Smooth muscle cell (in vitro differentiated cells): ENCODE measurements around the gene ATOSB. TPM values are rescaled to one million over a fixed set of nuclear protein-coding genes. Genes with fewer than 3 reads are reported as not detected.

Source experiments
- DNase-seq: peaks from one replicate; lab custom pipeline; 2025; ENCODE audit not compliant: unreplicated experiment; lab: John Stamatoyannopoulos, UW
- H2AFZ ChIP-seq: fragments of 200-600 bp; sonication (generic); 2 replicates; pipeline ENCODE4 v1.6.0; 2016; ENCODE audit warnings: antibody characterized with exemption, low read depth, mild to moderate bottlenecking
- H3F3A ChIP-seq: fragments of 200-600 bp; sonication (generic); 2 replicates; pipeline ENCODE4 v1.6.0; 2017; ENCODE audit warnings: antibody characterized with exemption, low read depth
- H3K27ac ChIP-seq: fragments of 200-600 bp; sonication (generic); 2 replicates; pipeline ENCODE4 v1.5.1; 2016; ENCODE audit warnings: low read depth, mild to moderate bottlenecking
- H3K27me3 ChIP-seq: fragments of 200-600 bp; sonication (generic); 2 replicates; pipeline ENCODE4 v1.6.1; 2016; ENCODE audit warnings: low read depth, mild to moderate bottlenecking
- H3K36me3 ChIP-seq: fragments of 200-600 bp; sonication (generic); 2 replicates; pipeline ENCODE4 v1.5.1; 2016; ENCODE audit warnings: low read depth
- H3K4me1 ChIP-seq: fragments of 200-600 bp; sonication (generic); 2 replicates; pipeline ENCODE4 v1.5.1; 2016; ENCODE audit warnings: low read depth
- H3K4me2 ChIP-seq: fragments of 200-600 bp; sonication (generic); 2 replicates; pipeline ENCODE4 v1.6.0; 2016; ENCODE audit warnings: mild to moderate bottlenecking
- H3K4me3 ChIP-seq: fragments of 200-600 bp; sonication (generic); 2 replicates; pipeline ENCODE4 v1.5.1; 2016; ENCODE audit warnings: mild to moderate bottlenecking
- H3K79me2 ChIP-seq: fragments of 200-600 bp; sonication (generic); 2 replicates; pipeline ENCODE4 v1.6.0; 2016; ENCODE audit warnings: low read depth, mild to moderate bottlenecking
- H3K9ac ChIP-seq: fragments of 200-600 bp; sonication (generic); 2 replicates; pipeline ENCODE4 v1.6.0; 2016; ENCODE audit warnings: low read depth
- H3K9me3 ChIP-seq: fragments of 200-600 bp; sonication (generic); replicated peaks from 2 replicates; pipeline ENCODE4 v1.5.1; 2016; ENCODE audit warnings: low read depth
- H4K20me1 ChIP-seq: fragments of 200-600 bp; sonication (generic); 2 replicates; pipeline ENCODE4 v1.6.0; 2016; ENCODE audit warnings: low read depth
- CTCF ChIP-seq: fragments of 200-600 bp; sonication (generic); IDR thresholded peaks from 2 replicates; pipeline ENCODE4 v1.5.1; 2017; ENCODE audit warnings: borderline replicate concordance, mild to moderate bottlenecking, antibody characterized with exemption; ENCODE audit not compliant: insufficient read depth, poor library complexity, severe bottlenecking
- WGBS: methylation state at CpG from one replicate; pipeline ENCODE4 v1.1.7; 2016; ENCODE audit warnings: low lambda C conversion rate; 5-methylcytosine and 5-hydroxymethylcytosine counted together
- polyA plus RNA-seq: library from polyadenylated mRNA; unstranded; fragments of >200 nt; fragmentation: Nextera tagmentation; extraction: Ambion mirVana; gene quantifications from 2 replicates; pipeline ENCODE4 v1.2.1, GENCODE V29; 2016
- total RNA-seq: library from RNA; depleted of rRNA; stranded (reverse); fragments of >200 nt; gene quantifications from 2 replicates; pipeline ENCODE4 v1.2.3, GENCODE V29; 2014

The ATOSB gene
- total and polyA plus RNA-seq, 2 experiments from 2014 or later = 30.2 to 39.9 TPM

- Histone ChIP-seq H4K20me1 (peaks cover 22% of the 10 kb centered on the region), H3K36me3 (no peaks in the 10 kb centered on the region), H2AFZ (no peak overlapping the region), H3K27ac (no peak overlapping the region), H3K4me1 (peaks cover 11% of the 10 kb centered on the region), H3K9me3 (no peaks in the 10 kb centered on the region), H3K4me3 (no peak overlapping the region), H3K79me2 (peaks cover 32% of the 10 kb centered on the region), H3K4me2 (no peak overlapping the region), H3K9ac (no peak overlapping the region), H3K27me3 (no peaks in the 10 kb centered on the region), H3F3A (peaks cover 11% of the 10 kb centered on the region)
- TF ChIP-seq CTCF = no peak
- no peak for DNase-seq
- WGBS = 97% methylated on average over 12 of the region's 12 CpGs
Observed at GRCh38 chr9:35105126-35105525, 10.5 kb downstream of the ATOSB start.

- Histone ChIP-seq H3K9me3 (no peaks in the 10 kb centered on the region), H4K20me1 (peaks cover 16% of the 10 kb centered on the region), H3K4me1 (peaks cover 11% of the 10 kb centered on the region), H3F3A (peaks cover 11% of the 10 kb centered on the region), H3K4me2 (no peak overlapping the region), H3K9ac (peak overlapping the region; percentile 87), H3K4me3 (no peak overlapping the region), H3K79me2 (peaks cover 26% of the 10 kb centered on the region), H3K36me3 (no peaks in the 10 kb centered on the region), H2AFZ (no peak overlapping the region), H3K27me3 (no peaks in the 10 kb centered on the region), H3K27ac (peak overlapping the region; percentile 98)
- no peak for TF ChIP-seq CTCF
- WGBS = 95% methylated on average over 4 of the region's 4 CpGs
- no peak for DNase-seq
Observed at GRCh38 chr9:35104586-35104985, 11.1 kb downstream of the ATOSB start.

- 48% methylated on average over 5 of the region's 5 CpGs for WGBS
- H3K27ac ChIP-seq = peak overlapping the region; percentile 98
- H3K4me1 ChIP-seq = peaks cover 11% of the 10 kb centered on the region
- H3K4me3 ChIP-seq = peak overlapping the region; percentile 69
- H3K79me2 ChIP-seq = peaks cover 18% of the 10 kb centered on the region
- H3K4me2 ChIP-seq = peak overlapping the region; percentile 89
- no peak for TF ChIP-seq CTCF
- H3K9me3 ChIP-seq = no peaks in the 10 kb centered on the region
- no peak for DNase-seq
- no peaks in the 10 kb centered on the region for H3K27me3 ChIP-seq
- H4K20me1 ChIP-seq = peaks cover 8% of the 10 kb centered on the region
- H2AFZ ChIP-seq = no peak overlapping the region
- no peaks in the 10 kb centered on the region for H3K36me3 ChIP-seq
- peak overlapping the region; percentile 87 for H3K9ac ChIP-seq
- H3F3A ChIP-seq = peaks cover 11% of the 10 kb centered on the region
Observed at GRCh38 chr9:35103660-35104191, 11.9 kb downstream of the ATOSB start.
